Hematopoietic multipotent progenitor cell treated with erythropoietin and hydrocortisone succinate and interleukin-3 and kit ligand, for 17 days (in vitro differentiated cells): Measurements from ENCODE around the gene NDRG2.

ENCODE experiments used
- DNase-seq: peaks from one replicate; pipeline ENCODE4 v3.0.0-alpha.2; 2015; ENCODE audit warnings: low spot score

NDRG2 gene

GRCh38 chr14:21024585-21025370 is at the start of gene NDRG2:
Gene NDRG2 (minus strand): TSS chr14:21025061. CDS start chr14:21023315, 1,746 bp downstream.
- no peak for DNase-seq

GRCh38 chr14:21073921-21074320 is 49.1 kb upstream of the NDRG2 start:
- DNase-seq: no peak

DNA sequence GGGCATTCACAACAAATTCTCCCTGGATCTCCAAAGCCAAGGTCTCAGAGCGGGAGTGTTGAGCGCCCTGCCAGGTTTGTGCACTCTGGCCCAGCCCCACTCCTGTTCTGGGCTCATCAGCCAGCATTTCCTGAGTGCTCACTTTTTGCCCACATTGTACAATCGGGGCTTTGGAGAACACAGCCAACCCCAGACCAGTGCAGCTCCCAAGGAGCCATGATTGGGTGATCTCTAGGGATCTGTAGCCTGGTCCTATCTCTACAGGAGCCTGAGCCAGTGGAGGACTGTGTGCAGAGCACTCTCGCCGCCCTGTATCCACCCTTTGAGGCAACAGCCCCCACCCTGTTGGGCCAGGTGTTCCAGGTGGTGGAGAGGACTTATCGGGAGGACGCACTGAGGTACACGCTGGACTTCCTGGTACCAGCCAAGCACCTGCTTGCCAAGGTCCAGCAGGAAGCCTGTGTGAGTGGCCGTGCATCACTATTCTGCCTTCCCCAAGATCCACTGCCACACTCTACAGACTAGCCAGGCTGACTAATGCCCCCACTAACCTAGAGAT is 48.0 kb upstream of the NDRG2 start:
- DNase-seq: no peak

DNA sequence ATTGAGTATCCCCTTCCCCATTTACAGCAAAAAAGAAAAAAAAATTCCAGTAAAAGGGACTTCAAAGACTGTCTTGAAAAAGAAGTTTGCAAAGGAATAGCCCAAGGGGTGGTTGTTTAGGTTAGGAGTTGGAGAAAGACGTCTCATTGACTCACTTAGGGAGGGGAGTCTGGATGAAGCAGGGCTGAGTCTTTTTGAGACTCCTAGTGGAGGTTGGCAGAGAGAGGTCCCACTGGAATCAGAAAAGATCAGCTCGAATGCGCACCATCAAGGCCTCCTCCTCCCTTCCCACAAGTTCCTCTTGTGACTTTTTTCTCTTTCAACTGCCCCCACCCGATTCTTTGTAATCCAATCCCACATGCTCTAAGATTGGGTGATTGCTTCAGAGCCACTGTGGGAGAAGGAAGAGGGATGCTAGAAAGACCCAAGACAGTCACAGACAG is 47.2 kb upstream of the NDRG2 start:
- no peak for DNase-seq

DNA sequence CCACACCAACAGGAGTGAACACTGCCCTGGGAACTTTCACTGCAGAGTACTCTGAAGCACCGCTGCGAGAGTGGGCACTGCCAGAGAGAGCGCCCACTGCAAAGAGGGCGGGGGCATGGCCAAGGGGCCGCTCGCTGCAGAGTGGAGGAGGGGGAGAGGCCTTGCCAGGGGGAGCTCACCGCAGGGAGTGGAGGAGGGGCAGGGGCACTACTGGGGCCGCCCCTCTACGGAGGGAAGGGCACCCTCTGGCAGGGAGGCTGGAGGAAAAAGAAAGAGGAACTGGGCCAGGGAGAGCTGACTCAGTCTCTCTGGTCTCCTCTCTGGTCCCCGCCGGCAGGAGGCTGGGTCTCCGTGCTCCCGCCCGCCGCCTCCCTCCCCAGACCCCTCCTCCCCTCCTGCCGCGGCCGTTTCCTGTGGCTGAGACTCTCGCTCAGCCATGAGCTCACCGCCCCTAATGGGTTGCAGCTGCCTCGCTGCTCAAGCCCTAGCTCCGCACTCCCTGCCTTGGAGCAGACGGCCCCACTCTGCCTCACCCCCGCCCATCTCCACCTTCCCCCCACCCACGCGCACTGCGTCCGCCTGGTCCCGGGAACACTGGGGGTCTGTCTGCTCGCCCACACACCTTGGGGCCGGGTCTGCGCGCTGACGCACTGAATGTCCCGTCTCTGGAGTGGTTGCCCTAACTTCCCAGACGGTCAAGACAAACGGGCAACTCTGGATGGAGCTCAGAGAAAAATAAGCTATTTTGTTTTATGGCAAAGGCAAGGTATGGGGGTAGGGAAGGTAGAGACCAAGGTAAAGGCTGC is 46.6 kb upstream of the NDRG2 start:
- no peak for DNase-seq

GRCh38 chr14:21070610-21071224 is 45.9 kb upstream of the NDRG2 start:
- no peak for DNase-seq

GRCh38 chr14:21070083-21070609 is 45.3 kb upstream of the NDRG2 start, which contains the start of gene ARHGEF40:
Gene ARHGEF40 (plus strand): TSS chr14:21070304. CDS start chr14:21070397, 93 bp downstream.
- no peak for DNase-seq

- no peak for DNase-seq
Observed at GRCh38 chr14:21069388-21070082, 44.7 kb upstream of the NDRG2 start.

GRCh38 chr14:21068521-21069387 is 43.9 kb upstream of the NDRG2 start:
- DNase-seq: peak; percentile 25

DNA sequence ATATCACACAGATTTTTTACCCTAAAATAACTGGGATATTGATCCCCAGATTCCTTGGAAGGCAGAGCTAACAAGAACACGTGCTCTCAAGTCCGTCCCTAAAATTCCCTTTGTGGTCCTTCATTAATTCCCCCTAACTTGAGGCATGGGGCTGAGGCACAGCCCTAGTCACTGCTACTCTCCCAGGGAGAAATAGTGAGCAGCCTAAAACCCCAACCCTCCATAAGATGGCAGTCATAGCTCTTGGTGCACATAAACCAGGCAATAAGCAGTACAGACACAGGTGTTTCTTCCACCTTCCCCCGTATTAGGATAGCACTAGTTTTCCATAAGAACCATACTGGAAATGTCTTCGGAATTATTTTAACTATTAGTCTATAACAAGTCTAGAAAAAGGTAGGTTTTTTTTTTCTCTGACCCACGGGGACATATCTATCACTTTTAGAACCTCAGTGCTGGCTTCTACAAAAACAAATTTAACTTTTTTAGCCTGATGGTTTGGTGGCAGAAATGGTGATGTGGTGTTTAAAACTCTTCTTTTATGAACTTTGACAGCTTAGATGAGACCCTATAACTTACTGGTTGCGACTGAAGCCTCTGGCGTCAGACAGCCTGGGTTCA is 42.1 kb upstream of the NDRG2 start:
- no peak for DNase-seq

- DNase-seq: no peak
Observed at GRCh38 chr14:21063479-21063878, 38.6 kb upstream of the NDRG2 start.

DNA sequence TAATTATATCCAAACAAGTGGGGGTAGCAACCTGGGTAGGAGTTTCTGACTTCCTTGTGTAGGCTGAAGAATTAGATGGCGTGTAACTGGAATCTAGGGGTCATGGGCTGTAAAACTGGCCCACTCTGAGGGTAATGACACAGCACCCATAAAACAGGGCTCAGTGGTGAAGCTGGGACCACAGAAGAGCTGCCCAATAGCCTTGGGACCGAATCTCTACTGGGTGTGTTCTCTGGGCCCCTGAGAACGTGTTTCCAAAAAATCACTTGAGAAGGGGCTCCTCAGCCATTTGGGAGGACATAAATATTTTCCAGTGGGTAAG is 36.4 kb upstream of the NDRG2 start:
- DNase-seq: no peak

GRCh38 chr14:21060614-21061346 is 35.9 kb upstream of the NDRG2 start:
- no peak for DNase-seq

DNA sequence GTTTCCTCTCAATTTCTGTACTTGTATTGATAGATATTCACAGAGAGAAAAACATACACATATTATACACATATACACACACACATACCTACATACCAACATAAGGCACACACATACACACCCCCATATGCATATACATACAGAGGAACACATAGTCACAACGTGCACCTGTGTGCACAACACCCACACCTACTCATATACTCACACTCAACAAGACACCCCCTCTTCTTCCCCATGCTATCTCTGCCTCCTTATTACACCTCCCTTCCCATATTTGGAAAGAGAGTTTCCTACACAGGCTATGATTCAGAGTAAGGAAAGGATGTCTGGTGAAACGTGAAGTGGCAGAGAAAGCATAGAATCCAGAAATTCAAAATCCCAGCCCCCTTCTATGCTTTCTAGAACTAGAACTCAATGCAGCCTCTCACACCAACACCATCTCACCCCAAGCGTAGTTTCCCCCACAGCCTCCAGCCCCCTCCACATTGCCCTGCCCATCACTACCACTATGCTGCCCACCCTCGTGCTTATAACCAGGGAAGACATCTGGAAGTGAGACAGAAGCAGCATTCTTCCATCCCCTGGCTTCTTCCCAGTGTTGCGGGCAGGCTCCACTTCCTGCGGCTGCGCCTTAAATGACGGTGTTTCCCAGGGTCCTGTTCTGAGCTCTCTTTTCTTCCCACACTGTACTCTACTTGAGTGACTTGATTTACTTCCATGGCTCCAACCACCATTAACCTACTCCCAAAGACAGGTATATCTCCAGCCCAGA is 35.2 kb upstream of the NDRG2 start:
- no peak for DNase-seq

DNA sequence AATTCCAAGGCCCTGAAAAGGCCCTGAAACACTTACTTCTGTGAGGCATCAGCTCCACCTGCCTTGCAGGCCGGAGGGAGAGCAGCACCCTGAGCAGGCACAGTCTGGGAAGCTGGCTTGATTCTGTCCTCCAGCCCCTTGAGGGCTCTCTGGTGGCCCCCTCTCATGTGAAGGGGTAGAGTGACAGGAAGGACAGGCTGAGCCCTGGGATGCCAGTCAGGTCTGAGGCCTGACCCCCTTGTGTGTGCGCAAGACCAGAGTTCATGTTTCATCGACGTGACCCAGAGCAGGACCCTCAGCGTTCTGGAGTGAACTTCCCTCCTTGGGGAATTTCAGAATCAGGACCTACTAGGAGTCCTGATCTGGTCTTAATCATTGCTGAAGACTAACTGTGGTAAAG is 34.0 kb upstream of the NDRG2 start:
- DNase-seq: no peak

DNA sequence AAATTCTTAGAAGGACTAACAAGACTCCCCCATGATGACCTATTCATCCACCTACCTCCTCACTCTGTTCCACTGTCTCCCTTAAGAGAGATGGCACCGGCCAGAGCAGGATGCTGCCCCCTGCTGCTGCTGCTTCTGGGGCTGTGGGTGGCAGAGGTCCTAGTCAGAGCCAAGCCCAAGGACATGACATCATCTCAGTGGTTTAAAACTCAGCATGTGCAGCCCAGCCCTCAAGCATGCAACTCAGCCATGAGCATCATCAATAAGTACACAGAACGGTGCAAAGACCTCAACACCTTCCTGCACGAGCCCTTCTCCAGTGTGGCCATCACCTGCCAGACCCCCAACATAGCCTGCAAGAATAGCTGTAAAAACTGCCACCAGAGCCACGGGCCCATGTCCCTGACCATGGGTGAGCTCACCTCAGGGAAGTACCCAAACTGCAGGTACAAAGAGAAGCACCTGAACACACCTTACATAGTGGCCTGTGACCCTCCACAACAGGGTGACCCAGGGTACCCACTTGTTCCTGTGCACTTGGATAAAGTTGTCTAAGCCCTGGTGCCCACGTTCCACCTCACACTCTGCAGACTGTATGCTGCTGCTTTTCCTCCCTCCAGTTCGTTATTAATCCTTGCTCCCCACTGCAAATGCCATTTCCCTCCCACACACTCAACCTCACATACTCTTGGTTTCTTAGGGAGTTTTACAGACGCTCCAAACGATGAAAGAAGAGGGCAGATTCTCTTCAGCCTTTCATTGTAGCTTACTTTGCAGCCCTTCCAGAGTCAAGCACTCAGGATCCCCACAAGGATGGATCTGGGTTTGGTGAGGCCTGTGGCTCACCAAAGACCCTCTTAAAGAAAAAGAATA is 33.2 kb upstream of the NDRG2 start, which contains the start of gene RNASE8:
TSS of gene RNASE8 (plus strand) at position 20 of the 873 bp plus-strand sequence. CDS start at position 91, 71 bp downstream.
- DNase-seq: no peak

DNA sequence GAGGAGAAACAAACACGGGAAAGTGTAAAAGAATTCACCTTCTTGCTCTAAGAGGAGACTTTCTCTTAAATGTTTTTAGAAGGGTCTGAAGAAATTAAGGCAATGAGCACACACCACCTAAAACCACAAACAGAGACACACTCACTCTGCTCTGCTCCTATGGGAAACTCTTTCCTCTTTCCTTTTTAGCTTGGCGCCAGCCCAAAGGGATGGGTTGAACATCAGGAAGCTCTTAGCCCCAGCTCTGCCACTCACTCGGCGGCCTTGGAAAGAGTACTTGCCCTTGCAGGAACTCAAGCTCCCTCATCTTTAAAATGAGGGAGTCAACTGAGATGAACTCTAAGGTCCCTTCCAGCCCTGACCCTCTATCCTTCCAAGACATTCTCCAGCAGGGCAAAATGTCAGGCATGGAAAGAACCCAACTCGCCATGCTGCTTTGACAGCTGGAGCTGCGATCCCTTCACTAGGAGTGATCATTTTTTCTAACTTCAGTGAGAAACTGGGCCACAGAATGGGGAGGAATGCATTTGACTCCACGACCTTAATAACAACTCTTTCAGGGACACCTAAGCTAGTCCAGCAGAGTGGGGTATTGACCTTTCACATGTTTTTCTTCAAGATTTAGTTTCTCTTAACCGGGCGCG is 31.8 kb upstream of the NDRG2 start:
- DNase-seq: no peak
